GM12801 (cell line): ENCODE data around the gene NFIA.

Source experiments
- TF ChIP-seq, protein P1 (sequence below): IDR thresholded peaks from one replicate; pipeline ENCODE4 v1.5.1; 2011; ENCODE audit warnings: control low read depth; ENCODE audit not compliant: insufficient read length; ENCODE audit errors: extremely low read depth

NFIA gene

DNA sequence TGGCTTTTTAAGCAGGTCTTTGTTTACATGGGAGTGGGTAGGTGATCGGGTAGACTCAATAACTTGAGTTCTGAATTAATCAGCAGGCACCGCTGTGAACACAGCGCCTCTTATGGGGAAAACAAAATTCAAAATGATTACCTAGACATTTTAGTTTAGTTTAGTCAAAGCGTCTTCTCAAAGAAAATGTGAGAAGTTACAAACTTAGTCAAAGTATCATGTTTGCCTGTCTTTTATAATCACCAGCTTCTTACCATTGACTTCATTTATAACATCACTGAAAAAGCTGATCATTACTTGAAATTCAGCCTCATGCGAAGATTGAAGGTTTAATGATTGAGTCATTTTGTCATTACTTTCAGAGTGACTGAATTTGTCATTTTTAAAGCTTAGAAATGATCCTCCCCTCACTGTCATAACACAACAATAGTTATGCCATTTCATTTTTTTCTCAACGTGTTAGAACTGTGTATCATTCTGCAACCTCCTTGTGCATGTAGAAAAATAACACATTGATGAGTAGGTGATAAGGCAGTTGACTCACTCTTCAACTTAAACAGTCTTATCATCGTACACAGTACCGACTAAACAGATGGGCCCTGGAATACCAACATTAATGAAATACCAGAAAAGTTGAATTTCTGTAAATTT is 188.5 kb downstream of the NFIA start:
- TF ChIP-seq, protein P1, sequence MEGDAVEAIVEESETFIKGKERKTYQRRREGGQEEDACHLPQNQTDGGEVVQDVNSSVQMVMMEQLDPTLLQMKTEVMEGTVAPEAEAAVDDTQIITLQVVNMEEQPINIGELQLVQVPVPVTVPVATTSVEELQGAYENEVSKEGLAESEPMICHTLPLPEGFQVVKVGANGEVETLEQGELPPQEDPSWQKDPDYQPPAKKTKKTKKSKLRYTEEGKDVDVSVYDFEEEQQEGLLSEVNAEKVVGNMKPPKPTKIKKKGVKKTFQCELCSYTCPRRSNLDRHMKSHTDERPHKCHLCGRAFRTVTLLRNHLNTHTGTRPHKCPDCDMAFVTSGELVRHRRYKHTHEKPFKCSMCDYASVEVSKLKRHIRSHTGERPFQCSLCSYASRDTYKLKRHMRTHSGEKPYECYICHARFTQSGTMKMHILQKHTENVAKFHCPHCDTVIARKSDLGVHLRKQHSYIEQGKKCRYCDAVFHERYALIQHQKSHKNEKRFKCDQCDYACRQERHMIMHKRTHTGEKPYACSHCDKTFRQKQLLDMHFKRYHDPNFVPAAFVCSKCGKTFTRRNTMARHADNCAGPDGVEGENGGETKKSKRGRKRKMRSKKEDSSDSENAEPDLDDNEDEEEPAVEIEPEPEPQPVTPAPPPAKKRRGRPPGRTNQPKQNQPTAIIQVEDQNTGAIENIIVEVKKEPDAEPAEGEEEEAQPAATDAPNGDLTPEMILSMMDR: no peak

DNA sequence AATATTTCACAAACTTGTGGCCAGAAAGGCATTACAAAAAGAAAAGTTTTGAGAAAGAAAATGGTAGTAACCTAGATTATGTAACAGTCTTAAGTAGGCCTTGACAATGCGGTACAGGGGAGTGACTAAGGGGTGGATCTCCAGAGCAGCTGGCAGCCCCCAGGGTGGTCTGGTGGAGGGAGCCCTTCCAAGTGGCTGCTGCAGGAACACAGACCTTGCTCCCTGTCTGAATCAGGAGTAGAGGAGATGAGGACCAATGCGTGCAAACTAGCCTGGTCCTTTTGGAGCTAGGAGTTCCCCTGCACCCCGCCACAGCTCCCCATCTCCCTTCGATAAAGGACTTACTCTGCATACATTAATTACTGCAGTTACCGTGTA is 189.0 kb downstream of the NFIA start:
- TF ChIP-seq, protein P1: no peak

DNA sequence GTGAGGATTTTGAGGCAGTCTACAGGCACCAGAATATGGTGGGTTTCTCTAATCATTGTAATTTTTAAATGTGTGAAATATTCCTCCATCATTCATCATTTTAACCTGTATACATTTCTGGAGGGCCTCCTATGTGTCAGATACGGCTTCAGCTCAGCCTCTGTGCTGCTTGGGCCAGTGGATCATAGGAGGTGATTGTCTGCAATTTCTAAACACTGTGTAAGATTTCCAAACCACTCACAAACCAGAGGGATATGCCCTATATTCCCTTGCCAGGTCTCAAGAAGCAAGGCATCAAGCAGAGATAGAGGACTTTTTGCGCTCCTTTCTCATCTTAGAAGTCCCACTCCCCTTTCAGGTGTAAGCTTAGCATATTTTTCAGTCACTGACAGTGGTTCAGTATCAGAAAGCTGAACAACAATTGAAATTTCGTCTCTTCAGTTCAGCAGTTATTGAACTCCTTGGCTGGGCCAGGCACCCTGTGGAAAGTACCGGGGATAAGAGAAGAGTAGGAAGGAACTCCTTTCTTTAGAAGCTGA is 190.9 kb downstream of the NFIA start:
- TF ChIP-seq, protein P1: no peak

DNA sequence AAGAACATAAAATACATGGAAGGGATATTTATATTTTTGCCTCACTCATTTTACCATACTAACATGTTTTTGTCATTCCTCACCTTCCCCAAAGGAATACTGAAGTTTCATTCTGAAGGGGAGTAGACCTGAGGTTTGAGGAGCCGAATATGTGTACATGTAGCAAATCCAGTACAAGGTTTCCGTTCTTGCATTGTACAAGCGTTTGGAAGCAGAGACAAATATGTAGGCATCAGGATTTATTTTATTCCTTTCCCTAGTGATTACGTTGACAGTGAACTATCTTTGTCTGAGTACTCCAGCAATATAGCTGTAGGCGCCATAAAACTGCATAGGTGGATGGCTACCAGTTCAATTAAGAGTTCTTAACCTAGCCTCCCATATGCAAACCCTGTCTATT is 191.5 kb downstream of the NFIA start:
- TF ChIP-seq, protein P1: no peak

DNA sequence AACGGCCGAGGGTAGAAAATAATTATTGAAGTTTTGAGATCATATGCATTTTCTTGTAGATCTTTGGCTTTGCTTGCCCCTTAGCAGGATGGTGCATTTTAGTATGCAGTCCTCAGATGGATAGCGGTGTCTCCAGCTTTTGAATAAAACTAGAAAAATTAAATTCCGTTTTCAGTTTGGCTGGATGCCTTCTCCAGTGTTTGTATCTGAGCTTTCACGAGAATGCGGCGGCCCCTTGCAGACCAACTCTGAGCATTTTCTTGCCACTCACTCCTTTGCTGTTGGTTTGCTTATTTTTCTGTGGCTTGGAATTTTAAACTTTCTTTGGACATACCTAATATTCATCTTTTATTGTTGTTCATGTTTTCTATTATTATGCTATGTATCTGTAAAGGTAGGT is 192.6 kb downstream of the NFIA start:
- TF ChIP-seq, protein P1: no peak

DNA sequence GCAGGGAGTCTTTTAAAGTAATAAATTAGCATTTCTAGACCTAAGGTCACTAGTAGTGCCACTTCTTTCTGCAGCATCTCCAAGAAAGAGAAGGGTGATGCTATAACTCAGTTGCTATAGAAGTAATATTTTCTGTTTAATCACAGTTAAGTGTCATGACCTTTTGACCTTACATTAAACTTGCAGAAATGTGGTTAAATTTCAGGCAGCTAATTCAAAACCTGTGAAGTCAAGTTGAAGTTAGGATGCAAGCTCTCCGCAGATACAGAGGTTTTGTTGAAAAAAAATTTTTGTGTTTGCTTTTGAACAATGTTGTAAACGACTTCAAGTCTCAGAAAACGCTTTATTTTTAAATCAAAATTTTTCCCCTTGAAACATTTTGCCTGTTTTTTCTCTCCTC is 193.9 kb downstream of the NFIA start:
- TF ChIP-seq, protein P1: no peak

DNA sequence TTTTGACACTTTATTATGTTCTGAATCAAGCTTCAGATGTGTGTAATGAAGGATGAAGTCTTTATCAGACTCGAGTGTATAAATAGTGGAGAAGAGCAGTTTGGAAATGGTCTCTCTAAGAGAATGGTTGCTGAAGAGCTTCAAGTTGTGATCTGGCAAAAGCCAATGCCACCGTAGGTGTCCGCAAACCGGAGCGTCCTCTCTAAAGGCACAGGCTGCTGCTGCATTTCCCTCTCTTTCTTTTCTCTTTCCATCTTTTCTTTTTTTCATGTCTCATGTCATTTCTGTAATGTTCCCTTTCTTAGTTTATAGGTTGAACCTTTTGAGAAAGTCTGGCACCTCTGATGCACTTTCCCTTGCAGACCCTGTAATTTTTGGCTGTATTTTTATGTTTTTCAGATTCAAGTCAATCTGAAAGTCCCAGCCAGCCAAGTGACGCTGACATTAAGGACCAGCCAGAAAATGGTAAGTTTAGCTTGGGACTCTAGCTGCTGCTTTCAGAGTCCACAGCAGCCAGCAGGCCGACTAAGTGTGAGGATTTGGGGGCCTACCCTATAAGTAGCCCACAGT is 194.8 kb downstream of the NFIA start:
- TF ChIP-seq, protein P1: no peak
